Stimulated activated CD4-positive, alpha-beta T cell treated with anti-CD3 and anti-CD28 coated beads, Interleukin-4, amount 100 ng/mL, for 24 hours (primary cell): ENCODE measurements around the gene CATSPERB.
"Not testable (repeated sequence)": the region's sequence is repeated elsewhere in the genome, so short reads cannot be mapped to it uniquely, and the experiment has no call there.

ENCODE experiments used
- DNase-seq: peaks from one replicate; pipeline ENCODE4 v3.0.0-alpha.2; 2020

The CATSPERB gene

GRCh38 chr14:91575469-91576208 lies 156.2 kb downstream of the CATSPERB start:
- no peak for DNase-seq

- peak; percentile 90 for DNase-seq
Measured at GRCh38 chr14:91573894-91574837, 157.7 kb downstream of the CATSPERB start.

GRCh38 chr14:91573528-91573893 lies 158.4 kb downstream of the CATSPERB start:
- DNase-seq = no peak

GRCh38 chr14:91570021-91570420 lies 161.9 kb downstream of the CATSPERB start:
- DNase-seq = no peak

GRCh38 chr14:91569301-91569700 lies 162.6 kb downstream of the CATSPERB start:
- no peak for DNase-seq

GRCh38 chr14:91568626-91569025 lies 163.3 kb downstream of the CATSPERB start:
- DNase-seq = no peak

- not testable (repeated sequence) for DNase-seq
Measured at GRCh38 chr14:91567827-91568226, 164.1 kb downstream of the CATSPERB start.

- DNase-seq = no peak
Measured at GRCh38 chr14:91555531-91555930, 176.4 kb downstream of the CATSPERB start.

- DNase-seq = no peak
Measured at GRCh38 chr14:91554535-91555332, 177.2 kb downstream of the CATSPERB start.

GRCh38 chr14:91548108-91548507 lies 183.8 kb downstream of the CATSPERB start:
- no peak for DNase-seq

GRCh38 chr14:91545946-91546716 lies 185.8 kb downstream of the CATSPERB start:
- DNase-seq = no peak

GRCh38 chr14:91545204-91545603 lies 186.7 kb downstream of the CATSPERB start:
- DNase-seq = no peak

- no peak for DNase-seq
Measured at GRCh38 chr14:91536327-91536726, 195.6 kb downstream of the CATSPERB start.

- DNase-seq = not testable (repeated sequence)
Measured at GRCh38 chr14:91534059-91534458, 197.8 kb downstream of the CATSPERB start.

GRCh38 chr14:91533623-91534022 lies 198.3 kb downstream of the CATSPERB start:
- DNase-seq = no peak
